GM12878 (cell line): Measurements from ENCODE around the gene SMIM26. TPM values are rescaled to one million over a fixed set of nuclear protein-coding genes. Genes with fewer than 3 reads are reported as not detected.

Experiments
- ATAC-seq: fragments of 200-7000 bp; cut with Tn5 transposase; 3 replicates; pipeline ENCODE4 v1.9.1; 2020; ENCODE audit warnings: mild to moderate bottlenecking, moderate library complexity
- BruUV-seq: library from RNA; stranded (reverse); fragments of 400-500 nt; replicated peaks from 2 replicates; lab custom pipeline; 2021; lab: Mats Ljungman, UMichigan
- CTCF ChIA-PET: fragments of 300-600 bp; sonication (Branson Sonifier 250); formaldehyde crosslinking; extraction: SDS; loops from one replicate; lab custom pipeline; 2021; ENCODE audit warnings: inconsistent platforms; lab: Yijun Ruan, JAX
- POLR2A ChIA-PET: fragments of 350-600 bp; formaldehyde crosslinking; extraction: SDS; loops from one replicate; lab custom pipeline; 2021; ENCODE audit warnings: inconsistent platforms; lab: Charles Lee
- RAD21 ChIA-PET: fragments of 300-600 bp; sonication (Branson Sonifier 250); formaldehyde crosslinking; loops from one replicate; lab custom pipeline; 2023; ENCODE audit warnings: antibody characterized with exemption; ENCODE audit not compliant: unreplicated experiment; lab: Charles Lee
- SMC1A ChIA-PET: fragments of 300-600 bp; sonication (Branson Sonifier 250); formaldehyde crosslinking; loops from one replicate; lab custom pipeline; 2023; ENCODE audit not compliant: unreplicated experiment, uncharacterized antibody; lab: Charles Lee
- DNase-seq: peaks from one replicate; pipeline ENCODE4 v3.0.0-alpha.2; 2011; ENCODE audit warnings: low read depth, low spot score
- FAIRE-seq: peaks from 3 replicates; lab custom pipeline; 2011; peaks lifted over from hg19 to GRCh38; lab: Jason Lieb, UNC
- H2AFZ ChIP-seq: 2 replicates; pipeline ENCODE4 v1.6.0; 2011; ENCODE audit warnings: low read depth, low read length, control low read depth; ENCODE audit not compliant: control insufficient read depth
- H3K27ac ChIP-seq: 2 replicates; pipeline ENCODE4 v1.5.1; 2011; ENCODE audit warnings: control low read depth; ENCODE audit not compliant: control insufficient read depth, insufficient read depth
- H3K27me3 ChIP-seq, 2 experiments: replicated peaks in 1 of 2; 2 replicates each; pipeline versions ENCODE4 v1.6.0 to v1.6.1; 2011; ENCODE audit warnings: low read length in 1 of 2; ENCODE audit not compliant: control insufficient read depth in 2 of 2, insufficient read depth in 2 of 2
- H3K36me3 ChIP-seq, 2 experiments: 2 replicates each; pipeline ENCODE4 v1.5.1; 2011; ENCODE audit warnings: low read length in 1 of 2; ENCODE audit not compliant: control insufficient read depth in 2 of 2, insufficient read depth in 2 of 2
- H3K4me1 ChIP-seq: 2 replicates; pipeline ENCODE4 v1.6.1; 2011; ENCODE audit warnings: mild to moderate bottlenecking, low read length, moderate library complexity, mixed read lengths; ENCODE audit not compliant: control insufficient read depth, insufficient read depth
- H3K4me2 ChIP-seq: 2 replicates; pipeline ENCODE4 v1.6.0; 2011; ENCODE audit warnings: control low read depth; ENCODE audit not compliant: control insufficient read depth, insufficient read depth
- H3K4me3 ChIP-seq: fragments of 200-600 bp; sonication (generic); 2 replicates; pipeline ENCODE4 v1.5.1; 2016
- H3K79me2 ChIP-seq: 2 replicates; pipeline ENCODE4 v1.6.0; 2011; ENCODE audit warnings: low read length; ENCODE audit not compliant: control insufficient read depth, insufficient read depth
- H3K9ac ChIP-seq: 2 replicates; pipeline ENCODE4 v1.8.0; 2011; ENCODE audit warnings: low read length, control low read depth, mixed read lengths; ENCODE audit not compliant: control insufficient read depth, insufficient read depth
- H3K9me3 ChIP-seq: replicated peaks from 3 replicates; pipeline ENCODE4 v1.5.1; 2011; ENCODE audit warnings: mild to moderate bottlenecking, low read length; ENCODE audit not compliant: control insufficient read depth, insufficient read depth
- H4K20me1 ChIP-seq: 2 replicates; pipeline ENCODE4 v1.6.0; 2011; ENCODE audit not compliant: control insufficient read depth, insufficient read depth
- E2F4 ChIP-seq: IDR thresholded peaks from 2 replicates; pipeline ENCODE4 v1.6.1; 2012; ENCODE audit warnings: low read depth, low read length, improper control_type of control experiment
- LARP7 ChIP-seq: fragments of 450-650 bp; IDR thresholded peaks from 2 replicates; pipeline ENCODE4 v1.6.1; 2017; ENCODE audit warnings: mild to moderate bottlenecking
- RELB ChIP-seq: fragments of 450-650 bp; IDR thresholded peaks from 2 replicates; pipeline ENCODE4 v1.6.1; 2017; ENCODE audit warnings: low read depth, mild to moderate bottlenecking, moderate library complexity
- TCF12 ChIP-seq: IDR thresholded peaks from 2 replicates; pipeline ENCODE4 v1.6.1; 2011; ENCODE audit warnings: low read depth, mild to moderate bottlenecking, low read length
- USF1 ChIP-seq: IDR thresholded peaks from 2 replicates; pipeline ENCODE4 v1.6.1; 2011; ENCODE audit warnings: borderline replicate concordance, low read depth, mild to moderate bottlenecking, moderate library complexity, mixed read lengths, low read length; ENCODE audit not compliant: insufficient read depth; ENCODE audit errors: extremely low read length
- WGBS: methylation state at CpG from one replicate; pipeline ENCODE4 v1.1.6; 2016; ENCODE audit warnings: low lambda C conversion rate; ENCODE audit not compliant: insufficient replicate concordance, insufficient coverage; ENCODE audit errors: missing lambda C conversion rate; 5-methylcytosine and 5-hydroxymethylcytosine counted together
- in situ Hi-C: fragments of 300-500 bp; cut with MboI; formaldehyde crosslinking; loops from 9 replicates; pipeline ENCODE4 v1.14.3; 2018; ENCODE audit warnings: mixed read lengths
- intact Hi-C: fragments of 100-400 bp; cut with micrococcal nuclease; formaldehyde crosslinking; loops from one replicate; pipeline ENCODE4 v1.14.2; 2022; ENCODE audit not compliant: unreplicated experiment
- polyA plus RNA-seq, 11 experiments: library from polyadenylated mRNA; depleted of rRNA in 4 of 11; unstranded in 6 of 11; stranded (reverse) in 5 of 11; fragments of >200 nt; fragmentation: Nextera tagmentation in 4 of 11; fragmentation: Illumina TruSeq in 1 of 11; extraction: Ambion mirVana in 4 of 11; extraction: Trizol in 1 of 11; gene quantifications; 1 replicate in 1 of 11; 2 replicates in 10 of 11; pipeline versions ENCODE4 v1.2.1 to v1.2.3, GENCODE V29; 2011 to 2016; ENCODE audit warnings: inconsistent platforms in 2 of 11, missing spikeins in 2 of 11, low read depth in 1 of 11
- total RNA-seq, 4 experiments: library from RNA; depleted of rRNA in 3 of 4; stranded (reverse); fragments of >200 nt in 3 of 4; fragmentation: Illumina TruSeq in 1 of 4; extraction: Trizol in 1 of 4; gene quantifications; 2 replicates each; pipeline versions ENCODE4 v1.2.1 to v1.2.3, GENCODE V29; 2013 to 2021

The SMIM26 gene
- total and polyA plus RNA-seq, 10 of the 15 experiments (the other 5 are each of a cell fraction or from before 2014, with no cell fraction given) = 74.3 to 329 (median 176) TPM

GRCh38 chr20:18543932-18544331, 23.3 kb upstream of the SMIM26 start:
- H4K20me1 ChIP-seq = no peaks in the 10 kb centered on the region
- H3K36me3 ChIP-seq = peaks cover 10 to 32% of the 10 kb centered on the region in 2 experiments; a peak in 3 of 4 replicates
- no peaks in the 10 kb centered on the region for H3K4me1 ChIP-seq
- FAIRE-seq (no peak), ATAC-seq (no peak), DNase-seq (no peak)
- H3K4me2 ChIP-seq = no peak overlapping the region
- ChIA-PET SMC1A (no interaction called here), RAD21 (no interaction called here), CTCF (no interaction called here), POLR2A (no interaction called here)
- no peak overlapping the region for H3K27ac ChIP-seq
- WGBS = 94% methylated on average over 7 of the region's 7 CpGs
- no TSS peak for BruUV-seq
- no peak overlapping the region for H3K9ac ChIP-seq
- H3K9me3 ChIP-seq = no peaks in the 10 kb centered on the region
- in situ Hi-C loops = no loop called here
- H2AFZ ChIP-seq = no peak overlapping the region
- H3K79me2 ChIP-seq = no peaks in the 10 kb centered on the region
- H3K4me3 ChIP-seq = no peak overlapping the region
- TF ChIP-seq TCF12 = no peak
- no peak for TF ChIP-seq E2F4
- no peak for TF ChIP-seq LARP7
- no peak for TF ChIP-seq USF1
- no peak for TF ChIP-seq RELB
- intact Hi-C loops = no loop called here
- H3K27me3 ChIP-seq = no peaks in the 10 kb centered on the region
